HepG2 (cell line): ENCODE data around the gene THRSP. TPM values are rescaled to one million over a fixed set of nuclear protein-coding genes. Genes with fewer than 3 reads are reported as not detected.
"Not testable (repeated sequence)": the region's sequence is repeated elsewhere in the genome, so short reads cannot be mapped to it uniquely, and the experiment has no call there.

Experiments
- ATAC-seq: fragments of 200-7000 bp; cut with Tn5 transposase; 3 replicates; pipeline ENCODE4 v1.9.1; 2020; ENCODE audit warnings: mild to moderate bottlenecking, moderate library complexity
- BruUV-seq: library from RNA; stranded (reverse); fragments of 400-500 nt; replicated peaks from 2 replicates; lab custom pipeline; 2021; lab: Mats Ljungman, UMichigan
- CTCF ChIA-PET: fragments of 300-600 bp; formaldehyde crosslinking; extraction: SDS; loops from one replicate; lab custom pipeline; 2021; ENCODE audit warnings: low total read pairs, inconsistent platforms, low intra/inter-chr PET ratio; lab: Yijun Ruan, JAX
- POLR2A ChIA-PET: fragments of 350-600 bp; sonication (Branson Sonifier 250); formaldehyde crosslinking; loops from one replicate; lab custom pipeline; 2020; ENCODE audit warnings: antibody characterized with exemption, inconsistent platforms; lab: Yijun Ruan, JAX
- DNase-seq: peaks from one replicate; pipeline ENCODE4 v3.0.0-alpha.2; 2015; ENCODE audit warnings: low spot score
- FAIRE-seq: peaks from 3 replicates; lab custom pipeline; 2011; peaks lifted over from hg19 to GRCh38; lab: Jason Lieb, UNC
- H2AFZ ChIP-seq: one replicate; pipeline ENCODE4 v1.6.1; 2011; ENCODE audit warnings: low read length, inconsistent platforms
- H3K27ac ChIP-seq: fragments of 300-600 bp; 3 replicates; pipeline ENCODE4 v1.8.0; 2011; ENCODE audit warnings: mixed run types, mild to moderate bottlenecking, mixed read lengths, low read length, inconsistent platforms; ENCODE audit not compliant: insufficient read depth; ENCODE audit errors: extremely low read length
- H3K27me3 ChIP-seq, 2 experiments: fragments of 200-600 bp in 1 of 2; 2 replicates in 1 of 2; 3 replicates in 1 of 2; pipeline versions ENCODE4 v1.6.0 to v1.8.0; 2011; ENCODE audit warnings: low read length in 2 of 2, mild to moderate bottlenecking in 2 of 2, moderate library complexity in 2 of 2, inconsistent platforms in 1 of 2; ENCODE audit not compliant: insufficient read depth in 2 of 2, control insufficient read depth in 1 of 2
- H3K36me3 ChIP-seq, 2 experiments: fragments of 200-600 bp in 1 of 2; replicated peaks in 1 of 2; 2 replicates in 1 of 2; 3 replicates in 1 of 2; pipeline versions ENCODE4 v1.5.1 to v1.8.0; 2011; ENCODE audit warnings: low read length in 2 of 2, inconsistent platforms in 1 of 2; ENCODE audit not compliant: insufficient read depth in 2 of 2, control insufficient read depth in 1 of 2
- H3K4me1 ChIP-seq: 2 replicates; pipeline ENCODE4 v1.5.1; 2012; ENCODE audit warnings: low read length, inconsistent platforms; ENCODE audit not compliant: insufficient read depth
- H3K4me2 ChIP-seq: 2 replicates; pipeline ENCODE4 v1.6.0; 2011; ENCODE audit warnings: low read depth, low read length, inconsistent platforms
- H3K4me3 ChIP-seq, 3 experiments: fragments of 200-600 bp in 1 of 3; sonication (generic), shearing (Covaris generic) in 1 of 3; replicated peaks in 1 of 3; 2 replicates each; pipeline ENCODE4 v1.5.1; 2011 to 2016; ENCODE audit warnings: low read length in 3 of 3, inconsistent platforms in 2 of 3, low read depth in 2 of 3, mild to moderate bottlenecking in 2 of 3, control low read depth in 1 of 3, mixed read lengths in 1 of 3; ENCODE audit not compliant: insufficient read depth in 1 of 3
- H3K79me2 ChIP-seq: one replicate; pipeline ENCODE4 v1.6.1; 2011; ENCODE audit warnings: low read length, inconsistent platforms; ENCODE audit not compliant: insufficient read depth
- H3K9ac ChIP-seq: 2 replicates; pipeline ENCODE4 v1.6.0; 2011; ENCODE audit warnings: mild to moderate bottlenecking, low read depth, low read length, inconsistent platforms; ENCODE audit not compliant: insufficient read depth
- H3K9me3 ChIP-seq: 2 replicates; pipeline ENCODE4 v1.5.1; 2012; ENCODE audit warnings: mild to moderate bottlenecking, low read length
- H4K20me1 ChIP-seq: 2 replicates; pipeline ENCODE4 v1.6.0; 2011; ENCODE audit warnings: inconsistent platforms, mild to moderate bottlenecking, low read length, moderate library complexity; ENCODE audit not compliant: insufficient read depth
- BRD4 ChIP-seq: sonication (generic); formaldehyde crosslinking; IDR thresholded peaks from 2 replicates; pipeline ENCODE4 v1.4.0; 2020; ENCODE audit warnings: missing genetic modification reagents
- GABPB1 ChIP-seq: IDR thresholded peaks from 2 replicates; pipeline ENCODE4 v1.6.1; 2016; ENCODE audit warnings: mild to moderate bottlenecking, missing genetic modification reagents, moderate library complexity, missing compliant biosample characterization
- HOXD1 ChIP-seq: sonication (generic); formaldehyde crosslinking; IDR thresholded peaks from 2 replicates; pipeline ENCODE4 v1.5.0; 2020; ENCODE audit warnings: missing genetic modification reagents
- NCOA1 ChIP-seq: sonication (generic); formaldehyde crosslinking; IDR thresholded peaks from 2 replicates; pipeline ENCODE4 v1.9.0; 2021; ENCODE audit warnings: missing genetic modification reagents
- NFYB ChIP-seq: sonication (generic); formaldehyde crosslinking; IDR thresholded peaks from 2 replicates; pipeline ENCODE4 v1.4.0; 2020; ENCODE audit warnings: missing genetic modification reagents
- NPAS2 ChIP-seq: sonication (generic); formaldehyde crosslinking; IDR thresholded peaks from 2 replicates; pipeline ENCODE4 v1.8.0; 2022; ENCODE audit warnings: mild to moderate bottlenecking, missing genetic modification reagents, borderline replicate concordance
- PAXIP1 ChIP-seq: sonication (generic); formaldehyde crosslinking; conservative IDR thresholded peaks from 2 replicates; pipeline ENCODE4 v1.4.0; 2020; ENCODE audit warnings: mild to moderate bottlenecking, missing genetic modification reagents, moderate library complexity
- THAP9 ChIP-seq: sonication (generic); formaldehyde crosslinking; IDR thresholded peaks from 2 replicates; pipeline ENCODE4; 2020; ENCODE audit warnings: missing genetic modification reagents, mild to moderate bottlenecking, borderline replicate concordance
- ZNF772 ChIP-seq: sonication (generic); formaldehyde crosslinking; IDR thresholded peaks from 2 replicates; pipeline ENCODE4 v1.5.0; 2020; ENCODE audit warnings: mild to moderate bottlenecking, missing genetic modification reagents
- ZSCAN12 ChIP-seq: sonication (generic); formaldehyde crosslinking; IDR thresholded peaks from 2 replicates; pipeline ENCODE4 v1.9.0; 2021; ENCODE audit warnings: mild to moderate bottlenecking, missing genetic modification reagents
- whole genome bisulfite sequencing: methylation state at CpG from one replicate; pipeline ENCODE4 v1.1.6; 2017; ENCODE audit warnings: low lambda C conversion rate; 5-methylcytosine and 5-hydroxymethylcytosine counted together
- in situ Hi-C: cut with HindIII; loops from 2 replicates; pipeline ENCODE4 v1.10.0; 2017; ENCODE audit warnings: low pct_unique_long_range_greater_than_20kb; ENCODE audit not compliant: extremely low pct_ligation_motif_present
- intact Hi-C: fragments of 100-400 bp; cut with micrococcal nuclease; formaldehyde crosslinking; loops from one replicate; pipeline ENCODE4 v1.10.0; 2022; ENCODE audit not compliant: unreplicated experiment
- polyA plus RNA-seq, 8 experiments: library from polyadenylated mRNA; depleted of rRNA in 3 of 8; stranded (reverse) in 7 of 8; unstranded in 1 of 8; fragments of >200 nt; fragmentation: Illumina TruSeq in 4 of 8; extraction: Trizol in 4 of 8; gene quantifications; 2 replicates each; pipeline versions ENCODE4 v1.2.1 to v1.2.3, GENCODE V29; 2011 to 2016; ENCODE audit warnings: low read depth in 4 of 8, missing spikeins in 1 of 8, mixed read lengths in 1 of 8; ENCODE audit not compliant: insufficient read depth in 1 of 8
- total RNA-seq, 5 experiments: library from RNA; depleted of rRNA; stranded (reverse); fragments of >200 nt; fragmentation: Illumina TruSeq; extraction: Trizol; gene quantifications; 2 replicates each; pipeline ENCODE4 v1.2.3, GENCODE V29; 2016; ENCODE audit warnings: low read depth in 1 of 5

THRSP gene
- total and polyA plus RNA-seq, 2 of the 13 experiments (the other 11 are each of a cell fraction or from before 2014, with no cell fraction given) = 0.13 to 0.58 TPM

- no peak for TF ChIP-seq NPAS2
- no peak for TF ChIP-seq GABPB1
- no peak for TF ChIP-seq NFYB
- no peak for TF ChIP-seq NCOA1 (CRISPR knock-in tag)
Measured at GRCh38 chr11:78040691-78041379, 22.8 kb upstream of the THRSP start (continued).

- CTCF ChIA-PET, H3K36me3 ChIP-seq, intact Hi-C loops, H3K79me2 ChIP-seq, H4K20me1 ChIP-seq, H3K27me3 ChIP-seq, BruUV-seq, H2AFZ ChIP-seq, FAIRE-seq, H3K4me3 ChIP-seq, ATAC-seq, H3K4me2 ChIP-seq, H3K27ac ChIP-seq, DNase-seq, H3K9ac ChIP-seq, H3K9me3 ChIP-seq, in situ Hi-C loops: not testable (repeated sequence)
- 94% methylated on average over 8 of the region's 8 CpGs for WGBS
- peaks cover 80% of the 10 kb centered on the region for H3K4me1 ChIP-seq
- POLR2A ChIA-PET = interaction anchor here (0.9 to 3.1 kb wide), 3 partner anchors 9 to 149 kb away, joined by 3 to 25 read pairs (median 3); partner anchors contain the start of gene INTS4
Measured at GRCh38 chr11:78041380-78041719, 22.3 kb upstream of the THRSP start.

- Histone ChIP-seq H3K27ac (no peak overlapping the region), H3K9ac (no peak overlapping the region), H3K9me3 (no peaks in the 10 kb centered on the region), H3K36me3 (no peaks in the 10 kb centered on the region), H3K79me2 (no peaks in the 10 kb centered on the region), H3K4me3 (no peak overlapping the region), H4K20me1 (no peaks in the 10 kb centered on the region), H3K27me3 (no peaks in the 10 kb centered on the region), H2AFZ (no peak overlapping the region), H3K4me2 (no peak overlapping the region), H3K4me1 (peaks cover 80% of the 10 kb centered on the region)
- ChIA-PET CTCF (no interaction called here), POLR2A (interaction anchor here (1.0 to 3.1 kb wide), 2 partner anchors 8 to 47 kb away, joined by 3 to 25 read pairs; partner anchors contain the start of gene INTS4)
- ATAC-seq (no peak), DNase-seq (no peak), FAIRE-seq (no peak)
- intact Hi-C loops (no loop called here), in situ Hi-C loops (no loop called here)
- BruUV-seq = no TSS peak
- 92% methylated on average over 12 of the region's 14 CpGs for WGBS
- no peak for TF ChIP-seq ZSCAN12 (CRISPR knock-in tag)
- TF ChIP-seq HOXD1 = no peak
- no peak for TF ChIP-seq PAXIP1
- no peak for TF ChIP-seq BRD4 (CRISPR knock-in tag)
- TF ChIP-seq ZNF772 (CRISPR knock-in tag) = no peak
- no peak for TF ChIP-seq THAP9
Measured at GRCh38 chr11:78041843-78042440, 21.7 kb upstream of the THRSP start.
